ENCODE measurements around the gene NOS3.

NOS3 gene

DNA sequence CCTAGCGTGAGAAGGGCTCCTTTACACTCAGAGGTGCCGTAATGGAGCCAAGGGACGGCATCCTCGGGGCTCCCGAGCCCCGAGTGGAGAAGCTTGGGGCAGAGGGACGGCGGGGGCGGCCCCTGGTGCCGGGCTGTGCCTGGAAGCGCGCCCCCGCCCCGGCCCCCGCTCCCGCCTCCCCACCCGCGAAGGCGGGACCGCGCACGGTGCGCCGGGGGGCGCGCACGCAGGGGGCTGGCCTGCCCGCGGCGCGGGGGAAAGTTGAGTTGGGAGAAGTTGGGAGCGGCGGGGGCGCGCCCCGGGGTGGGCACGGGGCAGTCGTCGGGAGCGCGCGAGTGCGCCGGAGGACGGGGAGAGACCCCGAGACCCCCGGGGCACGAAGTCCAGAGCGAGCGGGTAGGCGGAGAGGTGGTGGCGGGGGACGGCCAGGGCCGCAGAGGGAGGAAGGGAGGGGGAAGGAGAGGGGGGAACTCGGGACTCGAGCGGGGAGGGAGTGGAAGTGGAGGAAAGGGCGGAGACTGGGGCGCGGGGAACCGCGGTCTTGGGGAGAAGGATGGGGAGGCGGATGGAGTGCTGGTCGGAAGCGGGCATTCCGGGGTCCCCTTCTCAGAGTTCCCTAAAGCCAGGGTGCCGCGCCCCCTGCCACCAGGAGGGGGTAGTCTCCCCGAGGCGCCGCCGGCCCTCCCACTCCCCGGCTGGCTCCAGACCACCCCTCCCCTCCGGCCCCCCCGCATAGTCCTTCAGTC lies 68.7 kb downstream of the NOS3 start, which contains the start of gene SLC4A2:
Gene SLC4A2, plus strand, starts transcription at position 223 of the 746 bp plus-strand sequence. CDS start 2,399 bp downstream, outside the sequence.
- peak; percentile 64 for DNase-seq (ENCODE audit: low read depth)

DNA sequence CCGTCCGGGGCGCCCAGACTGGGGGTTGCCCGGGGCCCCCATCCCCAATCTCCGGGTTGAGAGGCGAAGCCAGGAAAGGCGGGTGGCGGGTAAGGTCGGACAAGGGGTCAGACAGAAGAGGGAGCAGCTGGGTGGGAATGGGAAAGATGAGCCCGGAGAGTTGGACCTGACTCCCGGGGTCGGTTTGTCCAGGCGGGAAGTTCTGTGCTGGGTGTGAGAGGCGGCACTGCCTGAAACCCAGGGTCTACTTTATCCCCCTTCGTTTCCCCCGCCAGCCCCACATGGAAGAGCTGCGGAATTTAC lies 69.2 kb downstream of the NOS3 start:
- no peak for DNase-seq (ENCODE audit: low read depth)

DNA sequence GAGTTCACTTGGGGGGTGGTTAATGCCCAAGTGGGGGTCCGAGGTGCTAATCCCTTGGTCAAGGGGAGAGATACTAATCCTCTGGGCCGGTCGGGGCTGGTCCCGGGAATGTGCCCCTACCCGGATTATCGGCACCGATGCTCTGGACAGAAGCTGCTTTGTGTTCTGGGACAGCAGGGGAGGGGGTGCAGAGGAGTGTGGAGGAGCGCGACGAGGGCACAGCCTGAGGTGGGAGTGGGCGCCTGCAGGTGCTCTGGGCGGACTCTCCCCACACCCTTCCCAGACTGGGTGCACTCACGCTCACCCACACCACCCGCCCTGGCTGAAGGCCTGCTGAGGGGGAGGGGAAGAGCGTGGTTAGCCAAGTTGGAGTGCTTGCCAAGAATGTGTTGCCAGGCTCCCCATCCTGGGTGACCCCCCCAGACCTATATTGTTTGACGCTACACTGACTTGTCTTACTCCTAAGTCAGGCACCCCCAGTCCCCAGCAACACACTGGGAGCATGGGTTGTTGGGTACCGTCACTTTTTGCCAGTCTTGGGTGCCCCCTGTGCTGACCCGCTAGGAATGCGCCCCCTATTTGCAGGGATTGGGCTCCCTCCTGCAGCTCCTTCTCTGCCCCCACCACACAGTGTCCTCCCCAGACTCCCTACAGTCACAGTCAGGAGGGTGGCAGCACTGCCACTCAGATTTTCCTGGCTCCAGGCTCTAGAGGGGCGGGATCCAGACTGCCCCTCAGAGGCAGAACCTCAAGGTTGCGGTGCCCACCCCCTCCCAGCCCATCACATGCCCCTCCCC lies 69.8 kb downstream of the NOS3 start:
- no peak for DNase-seq (ENCODE audit: low read depth)

DNA sequence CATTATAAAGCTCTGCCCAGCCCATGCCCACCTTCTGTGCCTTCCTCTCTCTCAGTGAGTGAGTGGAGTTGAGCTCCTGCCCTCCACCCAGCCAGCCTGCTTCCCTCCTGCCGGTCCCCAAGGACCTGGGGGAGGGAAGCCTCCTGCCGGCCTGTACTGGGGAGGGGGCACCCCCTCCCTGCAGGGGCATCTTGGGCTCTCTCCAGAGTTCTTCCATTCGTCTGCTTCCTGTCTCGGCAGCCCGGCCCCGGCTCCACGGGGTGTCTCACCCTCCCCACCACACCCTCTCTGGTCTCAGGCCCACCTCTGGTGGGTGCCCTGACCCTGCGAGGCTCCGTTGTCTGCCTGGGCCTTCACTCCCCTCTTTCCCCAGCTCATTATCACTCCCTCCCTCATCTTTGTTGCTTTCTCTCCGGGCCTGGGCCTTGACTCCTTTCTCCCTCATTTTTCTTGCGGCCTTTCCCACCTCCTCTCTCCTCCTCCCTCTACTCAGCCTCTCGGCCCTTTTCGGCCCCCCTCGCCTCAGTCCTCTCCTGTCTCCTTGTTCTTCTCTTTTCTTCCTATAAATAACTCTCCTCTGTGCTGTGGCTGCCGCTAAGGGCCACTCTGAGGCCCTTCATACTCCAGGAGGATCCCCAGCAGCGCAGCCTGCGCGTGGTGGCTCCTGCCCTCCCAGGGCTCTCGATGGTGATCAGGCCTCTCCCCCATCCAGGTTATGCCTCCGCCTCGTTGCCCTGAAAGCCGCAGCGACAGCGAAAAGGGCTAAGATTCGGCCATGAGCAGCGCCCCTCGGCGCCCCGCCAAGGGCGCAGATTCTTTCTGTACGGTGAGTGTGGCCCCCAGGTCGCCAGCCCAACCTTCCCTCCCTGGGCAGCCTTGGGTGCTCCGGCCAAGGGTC lies 70.6 kb downstream of the NOS3 start:
- DNase-seq (ENCODE audit: low read depth): no peak

DNA sequence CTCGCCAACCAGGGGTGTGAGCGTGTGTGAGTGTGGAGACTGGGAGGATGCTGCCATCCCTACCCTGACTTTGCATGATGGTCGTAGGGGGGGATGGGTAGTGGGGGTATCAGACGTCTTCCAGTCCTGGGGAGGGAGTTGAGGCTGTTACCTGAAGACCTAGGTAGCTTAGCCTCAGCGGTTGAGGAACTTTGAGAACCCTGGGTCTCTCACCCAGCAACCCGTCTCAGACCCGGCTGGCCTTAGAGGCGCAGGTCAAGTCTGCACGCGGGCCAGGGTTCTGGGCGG lies 71.2 kb downstream of the NOS3 start:
- no peak for DNase-seq (ENCODE audit: low read depth)

DNA sequence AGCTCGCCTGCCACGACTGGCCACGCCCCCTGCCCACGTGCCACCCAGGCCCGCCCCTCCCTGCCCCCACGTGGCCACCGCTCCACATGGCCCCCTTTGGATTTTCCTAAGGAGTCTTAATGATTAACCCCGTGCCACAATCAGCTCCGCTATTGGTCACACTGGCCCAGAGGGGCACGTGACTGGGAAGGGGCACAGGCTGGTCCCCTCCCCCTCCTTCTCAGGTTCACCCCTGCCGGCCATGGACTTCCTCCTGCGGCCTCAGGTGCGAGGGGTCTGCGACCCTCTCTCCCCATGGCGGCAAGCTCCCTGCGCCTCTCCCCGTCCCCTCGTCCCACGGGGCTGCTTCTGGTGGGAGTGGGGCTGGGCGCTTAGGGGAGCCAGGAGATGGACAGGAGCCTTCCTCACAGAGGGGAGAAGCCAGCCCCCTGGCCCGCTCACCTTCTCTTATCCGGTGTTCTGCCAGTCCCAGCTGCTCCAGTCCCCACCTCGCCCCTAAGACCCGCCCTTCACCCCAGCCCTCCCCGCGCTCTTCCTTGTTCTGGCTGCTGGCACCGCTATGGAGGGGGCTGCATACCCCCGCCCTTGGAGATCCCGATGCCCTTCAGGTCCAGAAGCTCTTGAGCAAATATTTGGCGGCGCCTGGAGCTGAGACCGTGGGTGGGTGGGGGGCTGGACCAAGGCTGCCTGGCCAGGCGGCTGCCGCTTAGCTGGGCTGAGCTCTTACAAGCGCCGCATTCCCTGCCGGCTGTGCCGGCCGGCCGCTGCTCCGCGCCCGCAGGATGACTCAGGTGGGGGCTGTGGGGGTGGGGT lies 71.8 kb downstream of the NOS3 start:
- no peak for DNase-seq (ENCODE audit: low read depth)

DNA sequence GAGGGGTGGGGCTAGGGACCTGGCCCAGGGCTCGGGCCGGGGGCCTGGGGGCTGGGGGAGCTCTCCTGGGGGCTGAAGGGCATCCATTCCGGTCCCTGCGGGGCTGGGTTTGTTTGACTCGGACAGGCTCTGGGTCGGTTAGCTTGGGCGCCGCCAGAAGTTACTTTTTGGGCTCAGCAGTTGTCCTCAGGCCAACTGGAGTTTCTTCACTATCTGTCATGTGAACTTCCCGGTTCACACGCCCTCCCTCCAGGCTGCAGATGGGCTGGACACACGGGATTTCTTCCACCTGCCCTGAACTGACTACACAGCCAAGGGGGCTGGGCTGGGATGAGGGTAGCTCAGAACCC lies 72.4 kb downstream of the NOS3 start:
- DNase-seq (ENCODE audit: low read depth): no peak

All from stimulated activated CD8-positive, alpha-beta memory T cell treated with anti-CD3 and anti-CD28 coated beads, Interleukin-15, amount 100 ng/mL, for 24 hours (primary cell).